Liver (tissue), 9 donors: ENCODE data around the gene IGFALS. TPM values are rescaled to one million over a fixed set of nuclear protein-coding genes. Genes with fewer than 3 reads are reported as not detected.

Experiments
- DNase-seq: peaks from one replicate; pipeline ENCODE4 v3.0.0-alpha.2; 2017; ENCODE audit warnings: low spot score
- H3K27ac ChIP-seq, 2 donors: one replicate each; pipeline ENCODE4 v1.7.0; 2013; ENCODE audit warnings: inconsistent platforms in 2 of 2, low read length in 2 of 2, control low read depth in 1 of 2, low read depth in 1 of 2, mild to moderate bottlenecking in 1 of 2
- H3K27me3 ChIP-seq, 4 donors: one replicate each; pipeline versions ENCODE4 v1.6.1 to v1.7.0; 2013; ENCODE audit warnings: low read length in 3 of 4, inconsistent platforms in 1 of 4, mild to moderate bottlenecking in 1 of 4, moderate library complexity in 1 of 4; ENCODE audit not compliant: control insufficient read depth in 4 of 4, insufficient read depth in 4 of 4
- H3K36me3 ChIP-seq, 4 donors: one replicate each; pipeline versions ENCODE4 v1.6.1 to v1.7.0; 2013; ENCODE audit warnings: low read length in 3 of 4, mild to moderate bottlenecking in 3 of 4, low read depth in 1 of 4, moderate library complexity in 1 of 4; ENCODE audit not compliant: control insufficient read depth in 4 of 4, insufficient read depth in 3 of 4
- H3K4me1 ChIP-seq, 4 donors: one replicate each; pipeline versions ENCODE4 v1.6.1 to v1.7.0; 2013; ENCODE audit warnings: low read length in 3 of 4, mild to moderate bottlenecking in 3 of 4, moderate library complexity in 1 of 4; ENCODE audit not compliant: control insufficient read depth in 4 of 4, insufficient read depth in 4 of 4
- H3K4me3 ChIP-seq, 3 donors: one replicate each; pipeline versions ENCODE4 v1.6.1 to v1.7.0; 2013; ENCODE audit warnings: low read length in 3 of 3, control low read depth in 1 of 3, low read depth in 1 of 3, mild to moderate bottlenecking in 1 of 3
- H3K9ac ChIP-seq, 2 donors: one replicate each; pipeline ENCODE4 v1.7.0; 2013; ENCODE audit warnings: low read length in 2 of 2, mild to moderate bottlenecking in 2 of 2, moderate library complexity in 2 of 2, control low read depth in 1 of 2, low read depth in 1 of 2
- H3K9me3 ChIP-seq, 4 donors: one replicate each; pipeline versions ENCODE4 v1.6.1 to v1.7.0; 2013; ENCODE audit warnings: low read length in 3 of 4; ENCODE audit not compliant: control insufficient read depth in 4 of 4
- ATF3 ChIP-seq: IDR thresholded peaks from 2 replicates; pipeline ENCODE4 v1.6.1; 2016; ENCODE audit warnings: antibody characterized with exemption
- CTCF ChIP-seq: fragments of 150-350 bp; IDR thresholded peaks from 2 replicates; pipeline ENCODE4 v1.5.1; 2017; ENCODE audit warnings: improper control_type of control experiment, low read depth, low read length; ENCODE audit not compliant: missing input control
- EGR1 ChIP-seq, 2 donors: IDR thresholded peaks; 2 replicates each; pipeline ENCODE4 v1.6.1; 2016 to 2018; ENCODE audit warnings: antibody characterized with exemption in 2 of 2, low read depth in 2 of 2
- FOXA1 ChIP-seq: IDR thresholded peaks from 2 replicates; pipeline ENCODE4 v1.6.1; 2016; ENCODE audit warnings: antibody characterized with exemption
- FOXA2 ChIP-seq: IDR thresholded peaks from 2 replicates; pipeline ENCODE4 v1.6.1; 2016; ENCODE audit warnings: antibody characterized with exemption
- GABPA ChIP-seq, 2 donors: IDR thresholded peaks in 1 of 2; conservative IDR thresholded peaks in 1 of 2; 2 replicates each; pipeline ENCODE4 v1.6.1; 2016; ENCODE audit warnings: antibody characterized with exemption in 2 of 2, mild to moderate bottlenecking in 1 of 2, moderate library complexity in 1 of 2
- HNF4A ChIP-seq, 2 donors: conservative IDR thresholded peaks; 2 replicates each; pipeline ENCODE4 v1.6.1; 2016; ENCODE audit warnings: antibody characterized with exemption in 2 of 2, mild to moderate bottlenecking in 2 of 2
- HNF4G ChIP-seq: IDR thresholded peaks from 2 replicates; pipeline ENCODE4 v1.6.1; 2016; ENCODE audit warnings: antibody characterized with exemption
- JUND ChIP-seq, 2 donors: IDR thresholded peaks; 2 replicates each; pipeline ENCODE4 v1.6.1; 2016; ENCODE audit warnings: antibody characterized with exemption in 2 of 2
- MAX ChIP-seq: IDR thresholded peaks from 2 replicates; pipeline ENCODE4 v1.6.1; 2016; ENCODE audit warnings: antibody characterized with exemption
- NR2F2 ChIP-seq: IDR thresholded peaks from 2 replicates; pipeline ENCODE4 v1.6.1; 2016; ENCODE audit warnings: antibody characterized with exemption
- RAD21 ChIP-seq, 2 donors: IDR thresholded peaks; 2 replicates each; pipeline ENCODE4 v1.6.1; 2016; ENCODE audit warnings: antibody characterized with exemption in 2 of 2, mild to moderate bottlenecking in 2 of 2
- REST ChIP-seq: IDR thresholded peaks from 2 replicates; pipeline ENCODE4 v1.6.1; 2016; ENCODE audit warnings: antibody characterized with exemption, mild to moderate bottlenecking
- RXRA ChIP-seq, 2 donors: IDR thresholded peaks; 2 replicates each; pipeline ENCODE4 v1.6.1; 2017 to 2018; ENCODE audit warnings: antibody characterized with exemption in 2 of 2, mild to moderate bottlenecking in 1 of 2
- SP1 ChIP-seq: IDR thresholded peaks from 2 replicates; pipeline ENCODE4 v1.6.1; 2018; ENCODE audit warnings: antibody characterized with exemption, mild to moderate bottlenecking
- TAF1 ChIP-seq: conservative IDR thresholded peaks from 2 replicates; pipeline ENCODE4 v1.6.1; 2016; ENCODE audit warnings: antibody characterized with exemption, mild to moderate bottlenecking
- YY1 ChIP-seq: IDR thresholded peaks from 2 replicates; pipeline ENCODE4 v1.6.1; 2016; ENCODE audit warnings: antibody characterized with exemption, mild to moderate bottlenecking
- ZBTB33 ChIP-seq: IDR thresholded peaks from 2 replicates; pipeline ENCODE4 v1.6.1; 2016; ENCODE audit warnings: antibody characterized with exemption
- WGBS: extraction: QIAGEN DNeasy Blood & Tissue Kit; methylation state at CpG from one replicate; pipeline ENCODE4 v1.1.7; 2013; 5-methylcytosine and 5-hydroxymethylcytosine counted together
- polyA plus RNA-seq, 2 donors: library from polyadenylated mRNA; stranded (reverse) in 1 of 2; unstranded in 1 of 2; fragments of 200-250 nt in 1 of 2; fragments of >200 nt in 1 of 2; fragmentation: Nextera tagmentation in 1 of 2; extraction: Ambion mirVana in 1 of 2; gene quantifications; one replicate each; pipeline versions ENCODE4 v1.2.1 to v1.2.3, GENCODE V29; 2013 to 2015
- total RNA-seq, 2 donors: library from RNA; depleted of rRNA; stranded (reverse); fragments of >200 nt; gene quantifications; one replicate each; pipeline ENCODE4 v1.2.3, GENCODE V29; 2014
- donor health status: healthy.
- donor health status: healthy.
- donor health status: healthy.
- donor health status: healthy.
- donor health status: healthy.

IGFALS gene
- total and polyA plus RNA-seq, 4 donors = 19.8 to 161 (median 68.4) TPM

GRCh38 chr16:1810106-1810505, 16.6 kb upstream of the IGFALS start:
- H3K27ac ChIP-seq = no peak overlapping the region
- no peak overlapping the region for H3K9ac ChIP-seq
- H3K4me1 ChIP-seq = peaks cover 0 to 17% (median 12%) of the 10 kb centered on the region in 4 donors
- no peak for DNase-seq
- no peaks in the 10 kb centered on the region for H3K9me3 ChIP-seq
- TF ChIP-seq RAD21 (IDR thresholded peaks at IDR 0.05) (no peak), TAF1 (no peak), REST (no peak), FOXA1 (no peak), SP1 (no peak), HNF4A (conservative IDR thresholded peaks at IDR 0.05) (no peak), CTCF (no peak), NR2F2 (no peak), HNF4G (no peak), MAX (no peak), GABPA (IDR thresholded peaks at IDR 0.05 in 1 of 2, conservative IDR thresholded peaks at IDR 0.05 in 1 of 2) (no peak), FOXA2 (no peak), ZBTB33 (no peak), ATF3 (no peak), RXRA (IDR thresholded peaks at IDR 0.05) (no peak), EGR1 (IDR thresholded peaks at IDR 0.05; ENCODE audit: low read depth in 2 of 2) (no peak), YY1 (no peak), JUND (IDR thresholded peaks at IDR 0.05) (no peak)
- H3K36me3 ChIP-seq = peaks cover 13 to 32% (median 27%) of the 10 kb centered on the region in 4 donors
- WGBS = 95% methylated on average over 16 of the region's 16 CpGs
- no peak overlapping the region for H3K4me3 ChIP-seq
- H3K27me3 ChIP-seq = no peaks in the 10 kb centered on the region
